Spleen (tissue), 11 donors: Measurements from ENCODE around the gene RAD51B. TPM values are rescaled to one million over a fixed set of nuclear protein-coding genes. Genes with fewer than 3 reads are reported as not detected.

Experiments
- DNase-seq: peaks from one replicate; pipeline ENCODE4 v3.0.0-alpha.2; 2020
- H3K27ac ChIP-seq, 8 donors: fragments of 200-600 bp; sonication (generic) in 7 of 8; 1 replicate in 4 of 8; 2 replicates in 4 of 8; pipeline versions ENCODE4 v1.5.0 to v1.8.0; 2016 to 2021; ENCODE audit warnings: inconsistent platforms in 4 of 8, mild to moderate bottlenecking in 4 of 8, moderate library complexity in 1 of 8
- H3K27me3 ChIP-seq, 7 donors: fragments of 200-600 bp; sonication (generic) in 6 of 7; replicated peaks in 1 of 7; 1 replicate in 4 of 7; 2 replicates in 3 of 7; pipeline versions ENCODE4 v1.5.0 to v1.8.0; 2016 to 2021; ENCODE audit warnings: inconsistent platforms in 3 of 7, mild to moderate bottlenecking in 1 of 7
- H3K36me3 ChIP-seq, 6 donors: fragments of 200-600 bp; sonication (generic) in 5 of 6; 1 replicate in 4 of 6; 2 replicates in 2 of 6; pipeline versions ENCODE4 v1.5.0 to v1.8.0; 2016 to 2021; ENCODE audit warnings: inconsistent platforms in 2 of 6
- H3K4me1 ChIP-seq, 6 donors: fragments of 200-600 bp; sonication (generic) in 5 of 6; 1 replicate in 3 of 6; 2 replicates in 3 of 6; pipeline versions ENCODE4 v1.5.0 to v1.8.0; 2016 to 2021; ENCODE audit warnings: inconsistent platforms in 3 of 6
- H3K4me3 ChIP-seq, 8 donors: fragments of 200-600 bp; sonication (generic) in 7 of 8; 1 replicate in 4 of 8; 2 replicates in 4 of 8; pipeline versions ENCODE4 v1.5.0 to v1.8.0; 2016 to 2021; ENCODE audit warnings: inconsistent platforms in 4 of 8, mild to moderate bottlenecking in 4 of 8, moderate library complexity in 2 of 8
- H3K9me3 ChIP-seq, 8 donors: fragments of 200-600 bp; sonication (generic) in 7 of 8; 1 replicate in 4 of 8; 2 replicates in 4 of 8; pipeline versions ENCODE4 v1.5.0 to v1.8.0; 2016 to 2021; ENCODE audit warnings: inconsistent platforms in 4 of 8
- CTCF ChIP-seq, 11 experiments: fragments of 200-600 bp in 7 of 11; fragments of 450-650 bp in 4 of 11; sonication (generic) in 4 of 11; IDR thresholded peaks in 8 of 11; conservative IDR thresholded peaks in 3 of 11; 1 replicate in 7 of 11; 2 replicates in 4 of 11; pipeline versions ENCODE4 v1.4.0 to v1.8.0; 2016 to 2021; ENCODE audit warnings: antibody characterized with exemption in 11 of 11, inconsistent platforms in 4 of 11, mild to moderate bottlenecking in 1 of 11
- POLR2A ChIP-seq, 3 donors: fragments of 450-650 bp; IDR thresholded peaks; one replicate each; pipeline ENCODE4 v1.5.1; 2017; ENCODE audit warnings: antibody characterized with exemption in 3 of 3, mild to moderate bottlenecking in 1 of 3
- POLR2AphosphoS5 ChIP-seq, 3 donors: sonication (generic); formaldehyde crosslinking; IDR thresholded peaks; one replicate each; pipeline ENCODE4 v1.5.1; 2017; ENCODE audit warnings: antibody characterized with exemption in 3 of 3
- WGBS, 5 donors: extraction: QIAGEN DNeasy Blood & Tissue Kit in 3 of 5; methylation state at CpG; one replicate each; pipeline versions ENCODE4 v1.1.5 to v1.1.7; 2013 to 2018; 5-methylcytosine and 5-hydroxymethylcytosine counted together
- intact Hi-C: fragments of 100-400 bp; cut with DNase I; formaldehyde crosslinking; loops from one replicate; pipeline ENCODE4 v1.15.0; 2023; ENCODE audit warnings: low total_unique reads
- polyA plus RNA-seq, 3 donors: library from polyadenylated mRNA; stranded (reverse); fragments of 200-250 nt; gene quantifications; one replicate each; pipeline ENCODE4 v1.2.1, GENCODE V29; 2013
- total RNA-seq, 7 donors: library from RNA; depleted of rRNA in 3 of 7; stranded (reverse); fragments of >200 nt in 3 of 7; fragmentation: NEBNext Ultra II Directional in 4 of 7; extraction: Animal tissue kit (Norgen Biotek cat#: 25700) in 4 of 7; gene quantifications; one replicate each; pipeline versions ENCODE4 v1.1.0 to v1.2.1, GENCODE V29; 2016 to 2021
- donor health status: healthy with polysubstance abuse.
- donor health status: DM: no; HTN: no; CAD: no; lungs with moderate emphysema.
- donor health status: DM: no; HTN: no; CAD: no.
- donor health status: Bipolar disorder and iron deficiency.
- donor health status: healthy.
- donor health status: DM: no; HTN: no; CAD: no.
- donor health status: DM: yes; HTN: yes; CAD: no.

Gene RAD51B
- total and polyA plus RNA-seq, 10 donors: 4.2 to 43.7 (median 29.8) TPM

GRCh38 chr14:68566075-68566474 lies 746.5 kb downstream of the RAD51B start:
- no peak for DNase-seq
- no peak for TF ChIP-seq POLR2AphosphoS5 (IDR thresholded peaks at IDR 0.05)
- no peak for TF ChIP-seq POLR2A (IDR thresholded peaks at IDR 0.05)
- no peak for TF ChIP-seq CTCF (IDR thresholded peaks at IDR 0.05 in 8 of 11, conservative IDR thresholded peaks at IDR 0.05 in 3 of 11)
- peaks cover 21 to 64% (median 40%) of the 10 kb centered on the region in 6 donors for H3K4me1 ChIP-seq
- no peak overlapping the region for H3K4me3 ChIP-seq
- no peaks in the 10 kb centered on the region for H3K27me3 ChIP-seq
- intact Hi-C loops: no loop called here
- H3K36me3 ChIP-seq: no peaks in the 10 kb centered on the region
- no peak overlapping the region for H3K27ac ChIP-seq
- 82 to 90% (median 88%) methylated on average over 2 of the region's 2 CpGs for WGBS, 5 donors
- H3K9me3 ChIP-seq: peaks cover 0 to 2% (median 0%) of the 10 kb centered on the region in 8 donors

GRCh38 chr14:68568907-68569897 lies 749.6 kb downstream of the RAD51B start:
- Histone ChIP-seq H3K27me3 (no peaks in the 10 kb centered on the region), H3K4me3 (no peak overlapping the region), H3K27ac (no peak overlapping the region), H3K36me3 (no peaks in the 10 kb centered on the region), H3K9me3 (peaks cover 0 to 4% (median 0%) of the 10 kb centered on the region in 8 donors), H3K4me1 (peaks cover 2 to 34% (median 17%) of the 10 kb centered on the region in 6 donors)
- no peak for DNase-seq
- WGBS, 5 donors: 79 to 92% (median 86%) methylated on average over 13 of the region's 13 CpGs
- TF ChIP-seq POLR2A (IDR thresholded peaks at IDR 0.05) (no peak), CTCF (IDR thresholded peaks at IDR 0.05 in 8 of 11, conservative IDR thresholded peaks at IDR 0.05 in 3 of 11) (no peak), POLR2AphosphoS5 (IDR thresholded peaks at IDR 0.05) (no peak)
- intact Hi-C loops: no loop called here

GRCh38 chr14:68569970-68570409 lies 750.4 kb downstream of the RAD51B start:
- Histone ChIP-seq H3K9me3 (peaks cover 0 to 4% (median 0%) of the 10 kb centered on the region in 8 donors), H3K4me1 (peaks cover 0 to 33% (median 16%) of the 10 kb centered on the region in 6 donors), H3K36me3 (no peaks in the 10 kb centered on the region), H3K4me3 (no peak overlapping the region), H3K27me3 (no peaks in the 10 kb centered on the region), H3K27ac (no peak overlapping the region)
- WGBS, 5 donors: 88 to 96% (median 93%) methylated on average over 4 of the region's 4 CpGs
- DNase-seq: no peak
- intact Hi-C loops: no loop called here
- TF ChIP-seq POLR2A (IDR thresholded peaks at IDR 0.05) (no peak), CTCF (IDR thresholded peaks at IDR 0.05 in 8 of 11, conservative IDR thresholded peaks at IDR 0.05 in 3 of 11) (no peak), POLR2AphosphoS5 (IDR thresholded peaks at IDR 0.05) (no peak)

- H3K27me3 ChIP-seq: no peaks in the 10 kb centered on the region
- peaks cover 0 to 33% (median 17%) of the 10 kb centered on the region in 6 donors for H3K4me1 ChIP-seq
- intact Hi-C loops: no loop called here
- H3K36me3 ChIP-seq: no peaks in the 10 kb centered on the region
- TF ChIP-seq POLR2A (IDR thresholded peaks at IDR 0.05): no peak
- TF ChIP-seq POLR2AphosphoS5 (IDR thresholded peaks at IDR 0.05): no peak
- no peak for TF ChIP-seq CTCF (IDR thresholded peaks at IDR 0.05 in 8 of 11, conservative IDR thresholded peaks at IDR 0.05 in 3 of 11)
- H3K9me3 ChIP-seq: peaks cover 0 to 4% (median 0%) of the 10 kb centered on the region in 8 donors
- WGBS, 5 donors: 95 to 98% (median 98%) methylated on average over 4 of the region's 4 CpGs
- no peak overlapping the region for H3K27ac ChIP-seq
- no peak overlapping the region for H3K4me3 ChIP-seq
- no peak for DNase-seq
Observed at GRCh38 chr14:68571114-68571591, 751.6 kb downstream of the RAD51B start.
